Measurements from ENCODE around the gene FAM98C. TPM values are rescaled to one million over a fixed set of nuclear protein-coding genes. Genes with fewer than 3 reads are reported as not detected.

FAM98C gene
- total and polyA plus RNA-seq, 2 of the 13 experiments (the other 11 are each of a cell fraction or from before 2014, with no cell fraction given), result 10.0 to 11.5 TPM

- in situ Hi-C loops (cut with HindIII; ENCODE audit: extremely low pct_ligation_motif_present, low pct_unique_long_range_greater_than_20kb) (no loop called here), intact Hi-C loops (cut with micrococcal nuclease; ENCODE audit: unreplicated experiment) (no loop called here)
- Histone ChIP-seq H3K4me1 (ENCODE audit: insufficient read depth, low read length) (peaks cover 23% of the 10 kb centered on the region), H3K27me3 (ENCODE audit: control insufficient read depth in 1 of 2, insufficient read depth in 2 of 2, low read length in 2 of 2) (peaks cover 17 to 53% of the 10 kb centered on the region in 2 experiments), H3K4me2 (ENCODE audit: low read depth, low read length) (no peak overlapping the region), H3K9ac (ENCODE audit: insufficient read depth, low read depth, low read length) (no peak overlapping the region), H4K20me1 (ENCODE audit: insufficient read depth, low read length) (no peaks in the 10 kb centered on the region), H3K4me3 (replicated peaks in 1 of 3; ENCODE audit: insufficient read depth in 1 of 3, low read depth in 2 of 3, low read length in 3 of 3) (no peak overlapping the region), H3K79me2 (ENCODE audit: insufficient read depth, low read length) (no peaks in the 10 kb centered on the region), H3K9me3 (ENCODE audit: low read length) (no peaks in the 10 kb centered on the region), H3K27ac (ENCODE audit: extremely low read length, insufficient read depth, low read length) (no peak overlapping the region), H3K36me3 (replicated peaks in 1 of 2; ENCODE audit: control insufficient read depth in 1 of 2, insufficient read depth in 2 of 2, low read length in 2 of 2) (no peaks in the 10 kb centered on the region), H2AFZ (ENCODE audit: low read length) (no peak overlapping the region)
- no peak for ATAC-seq
- CTCF ChIA-PET (ENCODE audit: low intra/inter-chr PET ratio, low total read pairs), result no interaction called here
- no peak for FAIRE-seq
- WGBS (ENCODE audit: low lambda C conversion rate), result 24% methylated on average over 12 of the region's 18 CpGs
- no peak for TF ChIP-seq ZNF337 (CRISPR knock-in tag; IDR thresholded peaks at IDR 0.05; ENCODE audit: borderline replicate concordance, low read depth)
- TF ChIP-seq NR3C1 (CRISPR knock-in tag; IDR thresholded peaks at IDR 0.05), result no peak
- TF ChIP-seq ZNF879 (CRISPR knock-in tag; IDR thresholded peaks at IDR 0.05), result no peak
- DNase-seq (ENCODE audit: low spot score), result no peak
- POLR2A ChIA-PET, result interaction anchor here (0.6 to 2.2 kb wide), 3 partner anchors 15 to 32 kb away, joined by 3 to 6 read pairs (median 3); partner anchors contain the start of gene PSMD8
- no TSS peak for BruUV-seq (replicated peaks)
These were observed 43.5 kb upstream of the FAM98C start for GRCh38 chr19:38359242-38360021.

- no peak for ATAC-seq
- no peak for FAIRE-seq
- Histone ChIP-seq H3K4me2 (ENCODE audit: low read depth, low read length) (no peak overlapping the region), H2AFZ (ENCODE audit: low read length) (no peak overlapping the region), H3K36me3 (replicated peaks in 1 of 2; ENCODE audit: control insufficient read depth in 1 of 2, insufficient read depth in 2 of 2, low read length in 2 of 2) (no peaks in the 10 kb centered on the region), H3K4me3 (replicated peaks in 1 of 3; ENCODE audit: insufficient read depth in 1 of 3, low read depth in 2 of 3, low read length in 3 of 3) (no peak overlapping the region), H3K27me3 (ENCODE audit: control insufficient read depth in 1 of 2, insufficient read depth in 2 of 2, low read length in 2 of 2) (peaks cover 16 to 52% of the 10 kb centered on the region in 2 experiments; a peak in 4 of 5 replicates), H3K9me3 (ENCODE audit: low read length) (no peaks in the 10 kb centered on the region), H3K79me2 (ENCODE audit: insufficient read depth, low read length) (no peaks in the 10 kb centered on the region), H4K20me1 (ENCODE audit: insufficient read depth, low read length) (no peaks in the 10 kb centered on the region), H3K27ac (ENCODE audit: extremely low read length, insufficient read depth, low read length) (no peak overlapping the region), H3K9ac (ENCODE audit: insufficient read depth, low read depth, low read length) (no peak overlapping the region), H3K4me1 (ENCODE audit: insufficient read depth, low read length) (peaks cover 23% of the 10 kb centered on the region)
- intact Hi-C loops (cut with micrococcal nuclease; ENCODE audit: unreplicated experiment) (no loop called here), in situ Hi-C loops (cut with HindIII; ENCODE audit: extremely low pct_ligation_motif_present, low pct_unique_long_range_greater_than_20kb) (no loop called here)
- CTCF ChIA-PET (ENCODE audit: low intra/inter-chr PET ratio, low total read pairs), result no interaction called here
- POLR2A ChIA-PET, result interaction anchor here (1.4 to 2.2 kb wide), 2 partner anchors 14 to 24 kb away, joined by 3 to 6 read pairs; partner anchors contain the start of gene PSMD8
- BruUV-seq (replicated peaks), result no TSS peak
- WGBS (ENCODE audit: low lambda C conversion rate), result 43% methylated on average over 4 of the region's 9 CpGs
- no peak for DNase-seq (ENCODE audit: low spot score)
- TF ChIP-seq CCAR2 (optimal IDR thresholded peaks at IDR 0.05; ENCODE audit: low read depth, low read length) (no peak), GLMP (CRISPR knock-in tag; IDR thresholded peaks at IDR 0.05; ENCODE audit: borderline replicate concordance) (no peak), POLR2G (IDR thresholded peaks at IDR 0.05; ENCODE audit: low read depth, low read length) (no peak), ZNF687 (CRISPR knock-in tag; IDR thresholded peaks at IDR 0.05) (no peak), ZFP62 (CRISPR knock-in tag; IDR thresholded peaks at IDR 0.05) (no peak)
These were observed 42.5 kb upstream of the FAM98C start for GRCh38 chr19:38360351-38360750.
